ENCODE data around the gene SLC25A19.

SLC25A19 gene

DNA sequence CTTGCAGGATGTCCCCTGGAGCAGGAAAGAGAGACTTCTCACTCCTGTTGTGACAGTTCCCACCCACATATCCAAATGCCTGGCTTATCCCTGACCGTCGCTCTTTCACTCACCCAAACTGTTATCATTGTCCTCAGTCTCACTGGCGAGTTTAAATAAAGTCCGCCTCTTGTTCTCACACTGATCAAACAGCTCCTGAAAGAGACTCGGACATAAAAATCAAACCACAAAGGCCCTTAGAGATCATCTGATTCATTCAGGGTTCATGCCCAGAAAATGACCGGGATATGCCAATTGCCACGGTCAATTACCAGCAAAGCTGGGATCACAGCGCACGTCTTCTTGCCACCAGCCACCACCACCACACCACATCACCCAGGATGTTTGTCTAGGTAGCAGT lies 47.7 kb downstream of the SLC25A19 start:
- DNase-seq (ENCODE audit: low read depth in 2 of 2) = no peak

DNA sequence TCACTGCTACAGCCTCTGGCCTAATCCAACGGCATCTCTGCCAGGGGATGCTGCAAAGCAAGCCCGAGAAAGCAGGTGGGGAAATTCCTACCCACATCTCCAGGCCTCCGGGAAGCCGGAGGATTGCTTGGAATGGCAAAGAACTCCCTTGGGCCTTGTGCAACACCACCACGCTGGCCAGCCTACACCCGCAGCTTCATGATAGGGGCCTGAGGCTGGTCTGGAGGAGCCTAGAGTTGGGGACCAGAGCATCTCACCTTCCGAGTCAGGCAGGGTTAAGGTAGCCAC lies 48.1 kb downstream of the SLC25A19 start:
- no peak for DNase-seq (ENCODE audit: low read depth in 2 of 2)

DNA sequence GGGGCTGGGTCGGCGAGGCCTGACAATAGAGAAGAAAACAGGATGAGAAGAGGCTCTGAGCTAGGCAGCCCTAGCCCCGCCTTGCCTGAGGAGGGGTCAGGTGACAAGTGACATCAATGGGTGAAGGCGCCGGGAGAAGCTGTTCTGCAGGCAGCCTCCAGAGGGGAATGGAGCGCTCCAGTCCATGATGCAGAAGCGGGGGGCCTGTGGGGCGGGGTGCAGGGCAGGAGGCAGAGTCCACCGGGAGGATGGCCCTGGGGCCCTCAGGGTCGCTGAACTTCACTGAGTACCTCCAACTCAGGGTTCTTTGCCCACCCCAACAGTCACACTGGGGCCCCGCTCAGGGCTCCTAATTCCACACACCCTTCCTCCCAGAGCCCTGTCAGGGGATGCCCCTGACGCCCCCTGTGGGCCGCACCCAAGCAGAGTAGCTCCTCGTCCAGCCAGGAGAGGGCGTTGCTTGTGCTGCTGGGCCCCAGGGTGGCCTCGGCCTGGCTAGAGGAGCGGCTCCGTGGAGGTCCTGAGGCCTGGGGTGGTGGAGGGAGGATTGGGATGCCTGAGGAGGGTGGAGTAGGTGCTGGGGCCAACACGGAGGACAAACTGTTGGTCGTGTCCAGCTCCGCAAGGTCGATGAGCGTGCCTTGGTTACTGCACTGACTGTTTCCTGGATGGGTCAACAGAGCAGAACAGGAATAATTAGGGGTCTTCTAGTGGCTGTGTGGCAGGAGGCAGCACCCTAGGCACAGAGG lies 48.7 kb downstream of the SLC25A19 start:
- DNase-seq (ENCODE audit: low read depth in 2 of 2) = no peak

DNA sequence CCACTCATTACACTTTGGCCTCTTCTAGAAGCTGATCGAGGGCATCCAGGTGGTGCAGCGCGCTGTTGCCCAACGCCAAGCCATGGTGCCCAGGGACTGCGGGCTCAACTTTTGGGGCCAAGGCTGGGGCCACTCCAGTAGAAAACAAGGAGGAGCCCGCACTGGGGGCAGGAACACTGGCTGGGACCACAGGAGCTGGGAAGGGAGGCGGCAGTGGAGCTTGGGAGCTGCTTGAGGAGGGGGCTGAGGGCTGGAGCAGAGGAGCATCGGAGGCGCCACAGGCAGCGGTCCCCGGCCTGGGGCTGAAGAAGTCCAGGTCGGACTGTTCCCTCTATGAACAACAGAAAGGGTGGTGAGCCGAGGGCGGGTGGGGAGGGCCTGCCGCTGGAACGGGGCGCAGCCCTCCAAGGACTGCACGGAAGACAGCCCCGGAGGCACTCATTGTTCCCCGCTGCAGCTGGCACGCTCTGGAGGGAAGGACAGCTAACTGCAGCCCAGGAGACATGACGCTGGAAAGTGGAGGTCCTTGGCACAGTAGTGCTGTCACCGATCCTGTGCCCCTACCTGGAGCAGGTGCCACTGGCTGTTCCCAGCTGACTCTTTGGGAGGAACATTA lies 49.3 kb downstream of the SLC25A19 start:
- DNase-seq (ENCODE audit: low read depth in 2 of 2) = no peak

DNA sequence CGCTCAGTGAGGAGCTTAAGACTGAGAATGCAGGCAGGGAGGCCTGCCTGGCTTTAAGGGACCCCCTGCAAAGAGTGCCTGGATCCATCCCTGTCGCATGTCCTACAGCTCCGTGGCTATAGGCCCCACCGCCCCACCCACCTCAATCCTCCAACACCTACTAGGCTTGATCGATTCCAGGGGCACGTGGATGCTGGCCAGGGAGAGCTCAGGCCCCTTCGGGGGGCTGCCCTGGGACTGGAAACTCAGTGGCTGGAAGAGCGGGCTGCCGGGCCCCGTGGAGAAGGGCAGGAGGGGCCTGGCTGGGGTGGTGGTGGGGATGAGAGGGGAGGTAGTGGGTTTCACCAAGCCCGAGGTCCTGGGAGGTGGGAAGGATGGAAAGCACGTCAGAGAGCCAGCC lies 50.0 kb downstream of the SLC25A19 start:
- no peak for DNase-seq (ENCODE audit: low read depth in 2 of 2)

DNA sequence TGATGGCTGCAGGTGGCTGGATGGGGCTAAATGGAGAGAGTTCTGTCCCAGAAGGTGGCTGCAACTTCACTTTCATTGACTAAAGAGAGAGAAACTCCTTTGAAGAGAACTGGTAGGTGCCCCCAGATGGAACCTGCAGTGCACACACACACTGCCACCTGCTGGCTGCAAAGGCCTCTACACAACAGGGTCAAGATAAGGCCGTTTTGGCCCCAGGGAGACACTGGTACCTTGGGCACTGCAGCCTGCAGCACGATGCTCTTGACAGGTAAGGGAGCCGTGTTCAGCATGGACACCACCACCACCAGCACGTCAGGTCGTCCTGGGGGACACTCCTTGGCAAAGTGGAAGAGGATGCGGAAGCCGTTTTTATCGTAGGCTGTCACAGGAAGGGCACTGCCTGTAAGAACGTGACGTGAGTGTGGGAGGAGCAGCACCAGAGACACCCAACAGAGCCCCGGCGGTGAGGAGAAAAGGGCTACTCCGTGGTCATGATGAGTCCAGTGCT lies 50.5 kb downstream of the SLC25A19 start:
- no peak for DNase-seq (ENCODE audit: low read depth in 2 of 2)

DNA sequence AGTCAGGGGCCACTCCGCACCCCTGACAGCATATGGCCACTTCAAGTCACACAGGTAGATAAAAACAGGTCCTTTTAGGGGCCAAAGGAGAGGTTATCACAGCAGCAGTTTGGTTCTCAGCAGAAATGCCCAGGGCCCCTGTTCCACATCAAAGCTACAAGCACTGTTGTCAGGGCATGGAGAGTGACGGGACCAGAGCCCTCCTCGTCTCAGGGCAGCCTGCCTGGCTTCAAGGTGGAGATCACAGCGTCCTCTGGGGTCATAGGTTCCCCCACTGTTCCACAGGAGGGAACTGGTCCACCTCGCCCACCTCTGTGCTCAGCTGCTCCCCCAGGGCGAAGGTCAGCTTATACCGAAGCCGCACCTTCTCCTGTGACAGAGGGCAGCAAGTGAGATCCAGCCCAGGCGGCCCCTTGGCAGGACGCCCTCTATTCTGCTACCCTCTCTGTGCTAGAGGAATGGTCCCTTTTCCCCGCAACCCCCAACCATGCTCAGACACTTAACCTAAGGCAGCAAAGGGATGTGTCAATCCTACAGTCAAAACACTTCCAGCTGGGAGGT lies 51.1 kb downstream of the SLC25A19 start:
- DNase-seq (ENCODE audit: low read depth in 2 of 2) = no peak

DNA sequence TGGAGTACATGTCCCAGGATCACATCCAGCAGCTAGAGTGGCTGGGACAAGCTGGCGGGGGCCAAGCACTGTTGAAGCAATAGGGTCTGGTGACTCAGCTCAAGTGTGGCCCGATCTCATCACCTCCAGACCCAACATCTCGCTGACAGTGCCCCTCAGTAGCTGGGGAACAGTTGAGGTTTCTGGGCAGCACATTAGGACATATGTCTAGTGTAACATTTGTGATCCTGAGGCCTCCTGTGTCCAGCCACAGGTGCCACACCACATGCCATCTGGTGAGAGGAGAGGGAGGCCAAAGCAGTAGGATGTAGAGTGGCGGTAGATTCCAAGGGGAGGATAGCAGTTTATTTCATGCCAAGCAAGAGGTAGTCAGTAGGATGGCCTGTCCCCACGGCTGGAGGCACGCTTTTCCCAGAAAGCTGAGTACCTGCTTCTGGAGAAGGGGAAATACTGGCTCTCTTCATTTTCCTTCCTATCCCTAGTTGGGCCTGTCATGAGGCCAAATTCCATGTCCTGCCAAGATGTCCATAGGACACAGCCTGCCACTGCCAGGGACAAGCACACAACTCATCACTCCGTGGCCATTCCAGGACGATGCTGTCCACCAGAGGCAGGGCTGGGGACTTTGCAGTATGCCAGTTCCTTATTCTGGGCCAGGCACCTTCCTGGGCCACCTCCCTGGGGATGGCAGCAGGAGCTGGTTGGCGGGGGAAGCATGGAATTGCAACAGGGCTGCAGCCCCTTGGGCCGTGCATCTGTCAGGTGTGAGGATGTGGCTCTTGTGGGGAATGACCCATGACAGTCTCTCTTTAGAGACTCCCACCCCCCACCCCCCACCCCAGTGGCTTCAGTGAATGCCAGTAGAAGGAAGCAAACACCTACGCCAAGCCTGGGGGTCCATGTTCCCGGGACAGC lies 51.9 kb downstream of the SLC25A19 start:
- DNase-seq (ENCODE audit: low read depth in 2 of 2) = no peak

DNA sequence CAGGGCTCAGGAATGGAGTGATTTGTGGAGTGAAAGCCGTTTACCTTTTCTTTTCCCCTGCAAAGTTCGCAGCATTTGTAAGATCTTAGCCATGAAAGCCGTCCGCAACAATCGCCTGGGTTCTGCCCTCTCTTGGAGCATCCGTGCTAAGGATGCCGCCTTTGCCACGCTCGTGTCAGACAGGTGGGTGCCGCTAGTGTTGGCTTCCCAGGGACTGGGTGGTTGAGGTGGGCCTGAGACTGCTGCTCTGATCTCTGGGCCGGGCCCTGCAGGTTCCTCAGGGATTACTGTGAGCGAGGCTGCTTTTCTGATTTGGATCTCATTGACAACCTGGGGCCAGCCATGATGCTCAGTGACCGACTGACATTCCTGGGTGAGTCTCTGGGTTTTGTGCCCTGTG lies 56.4 kb downstream of the SLC25A19 start:
- DNase-seq (ENCODE audit: low read depth in 2 of 2) = no peak

DNA sequence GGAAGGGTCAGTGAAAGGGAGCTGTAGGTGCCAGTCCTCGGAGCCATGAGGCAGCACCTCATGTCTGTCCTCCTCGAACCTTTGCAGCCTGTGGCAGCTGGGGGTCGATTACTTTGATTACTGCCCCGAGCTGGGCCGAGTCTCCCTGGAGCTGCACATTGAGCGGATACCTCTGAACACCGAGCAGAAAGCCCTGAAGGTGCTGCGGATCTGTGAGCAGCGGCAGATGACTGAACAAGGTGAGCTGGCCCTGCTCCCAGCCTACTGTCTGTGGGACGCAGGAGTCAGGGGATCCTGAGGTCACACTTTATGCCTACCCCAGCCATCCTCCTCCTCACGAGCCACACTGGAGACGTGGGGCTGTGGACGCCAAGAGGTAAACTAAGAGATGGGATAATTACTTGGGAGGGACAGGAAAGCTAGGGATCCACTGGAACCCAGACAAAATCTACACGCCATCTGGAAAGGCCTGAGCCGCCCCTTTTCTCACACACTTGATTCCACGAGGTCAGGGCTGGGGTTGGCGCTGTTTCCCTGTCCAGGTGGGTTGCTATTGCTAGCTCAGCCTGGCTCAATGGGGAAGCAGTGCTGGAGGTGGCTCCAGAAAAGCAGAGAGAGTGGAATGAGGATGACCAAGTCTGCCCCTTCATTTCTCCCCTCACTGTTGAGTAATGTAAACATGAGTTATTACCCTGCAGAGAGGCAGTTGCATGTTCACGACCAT lies 57.3 kb downstream of the SLC25A19 start:
- DNase-seq (ENCODE audit: low read depth in 2 of 2) = no peak

DNA sequence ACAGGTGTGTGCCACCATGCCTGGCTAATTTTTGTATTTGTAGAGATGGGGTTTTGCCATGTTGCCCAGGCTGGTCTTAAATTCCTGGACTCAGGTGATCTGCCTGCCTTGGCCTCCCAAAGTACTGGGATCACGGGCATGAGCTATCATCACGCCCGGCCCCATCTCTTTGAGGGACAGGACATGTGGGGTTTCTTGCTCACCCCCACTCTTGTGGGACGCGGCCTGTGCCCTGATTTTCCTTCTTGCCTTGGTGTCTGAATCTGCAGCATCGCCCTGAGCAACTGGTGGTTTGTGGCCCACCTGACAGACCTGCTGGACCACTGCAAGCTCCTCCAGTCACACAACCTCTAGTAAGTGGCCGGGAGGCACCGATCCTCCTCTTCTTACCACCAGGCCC lies 58.2 kb downstream of the SLC25A19 start:
- DNase-seq (ENCODE audit: low read depth in 2 of 2) = no peak

DNA sequence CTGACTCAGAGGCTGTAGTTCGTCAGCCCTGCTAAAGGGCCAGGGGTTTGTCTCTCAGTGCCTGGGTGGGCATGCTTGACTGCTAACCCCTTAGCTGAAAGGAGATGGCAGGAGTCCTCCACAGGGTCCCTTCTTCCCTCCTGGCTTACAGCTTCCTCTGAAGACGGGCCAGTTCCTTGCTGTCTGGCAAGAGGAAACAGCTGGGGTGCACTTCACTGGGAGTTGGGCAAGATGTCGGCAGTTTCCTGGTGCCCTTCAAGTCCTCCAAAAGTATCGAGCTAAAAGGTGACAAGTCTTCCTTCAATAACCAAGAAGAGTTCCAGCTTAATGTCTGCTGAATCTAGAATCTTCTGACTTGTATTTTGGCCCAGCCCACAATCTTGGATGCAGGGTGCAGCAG lies 60.4 kb downstream of the SLC25A19 start:
- DNase-seq (ENCODE audit: low read depth in 2 of 2) = no peak

DNA sequence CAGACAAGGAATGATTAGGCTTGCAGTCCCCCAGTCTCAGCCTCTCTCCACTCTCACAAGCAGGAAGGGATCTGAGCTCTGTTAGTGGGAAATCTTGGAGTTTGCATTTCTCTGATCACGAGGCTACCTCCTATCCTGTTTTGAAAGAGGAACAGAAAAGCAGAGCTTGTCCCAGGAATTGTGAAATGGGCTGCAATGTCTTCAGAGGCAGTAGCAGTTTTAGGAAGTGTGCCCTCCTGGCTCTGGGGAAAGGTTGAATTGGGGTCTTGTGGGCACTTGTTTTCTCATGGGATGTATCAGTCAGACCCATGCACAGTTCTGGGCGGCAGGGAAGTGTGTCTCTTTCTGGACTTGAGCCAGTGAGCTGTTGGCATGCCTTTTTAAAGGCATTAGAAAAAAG lies 60.9 kb downstream of the SLC25A19 start:
- no peak for DNase-seq (ENCODE audit: low read depth in 2 of 2)

DNA sequence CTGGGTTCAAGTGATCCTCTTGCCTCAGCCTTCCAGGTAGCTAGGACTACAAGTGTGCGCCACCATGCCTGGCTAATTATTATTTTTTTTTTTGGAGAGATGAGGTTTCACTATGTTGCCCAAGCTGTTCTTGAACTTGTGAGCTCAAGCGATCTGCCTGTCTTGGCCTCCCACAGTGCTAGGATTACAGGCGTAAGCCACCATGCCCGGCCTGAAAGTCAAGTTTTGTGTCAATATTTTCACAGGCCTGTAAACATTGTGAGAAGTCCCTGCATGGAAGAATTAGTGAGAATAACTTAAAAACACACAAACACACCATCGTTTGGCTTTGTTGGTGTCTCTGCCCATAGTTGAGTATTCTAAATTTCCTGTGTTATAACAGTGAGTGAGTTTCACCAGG lies 61.5 kb downstream of the SLC25A19 start:
- DNase-seq (ENCODE audit: low read depth in 2 of 2) = no peak

DNA sequence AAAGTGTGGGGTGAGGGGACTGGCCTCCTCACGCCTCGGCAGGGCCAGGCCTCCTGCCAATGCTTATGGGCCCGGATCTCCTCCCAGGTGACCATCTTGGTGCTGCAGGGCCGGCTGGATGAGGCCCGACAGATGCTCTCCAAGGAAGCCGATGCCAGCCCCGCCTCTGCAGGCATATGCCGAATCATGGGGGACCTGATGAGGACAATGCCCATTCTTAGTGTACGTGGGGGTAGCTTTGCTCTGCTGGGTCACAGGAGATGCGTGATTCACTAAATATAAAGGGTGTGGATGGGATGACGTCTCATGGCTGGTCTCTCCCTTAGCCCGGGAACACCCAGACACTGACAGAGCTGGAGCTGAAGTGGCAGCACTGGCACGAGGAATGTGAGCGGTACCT lies 64.2 kb downstream of the SLC25A19 start:
- DNase-seq (ENCODE audit: low read depth in 2 of 2) = no peak
